ENCODE measurements around the gene DNAL1. TPM values are rescaled to one million over a fixed set of nuclear protein-coding genes. Genes with fewer than 3 reads are reported as not detected.

Gene DNAL1
- total and polyA plus RNA-seq, 2 of the 4 experiments (the other 2 are of a cell fraction), result 4.5 to 5.4 TPM

DNA sequence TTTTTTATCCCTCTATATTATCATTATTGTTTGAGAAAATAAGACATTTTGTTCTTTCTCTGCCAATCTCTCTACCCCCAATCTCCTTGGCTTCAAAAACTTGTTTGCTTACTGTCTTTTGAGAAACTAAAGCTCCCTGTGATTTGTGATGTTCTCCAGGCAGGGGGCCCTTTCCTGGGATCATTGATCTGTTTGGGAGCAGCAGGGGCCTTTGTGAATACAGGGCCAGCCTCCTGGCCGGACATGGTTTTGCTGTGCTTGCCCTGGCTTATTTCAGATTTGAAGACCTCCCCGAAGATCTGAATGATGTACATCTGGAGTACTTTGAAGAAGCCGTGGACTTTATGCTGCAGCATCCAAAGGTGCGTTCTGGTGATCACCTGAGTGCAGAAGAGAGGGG lies 28.0 kb upstream of the DNAL1 start:
- Histone ChIP-seq H3K79me1 (ENCODE audit: low read depth in 1 of 2, low read length in 2 of 2) (no peaks in the 10 kb centered on the region), H2BK15ac (ENCODE audit: low read depth, low read length) (no peak overlapping the region), H4K20me1 (ENCODE audit: insufficient read depth, low read length) (no peaks in the 10 kb centered on the region), H3K4me2 (ENCODE audit: low read depth, low read length) (no peak overlapping the region), H2AK9ac (replicated peaks; ENCODE audit: low read depth, low read length, poor library complexity) (no peak overlapping the region), H3K56ac (ENCODE audit: extremely low read depth, insufficient read depth, low read length) (no peak overlapping the region), H3K27me3 (ENCODE audit: control insufficient read depth, insufficient read depth, low read length) (peaks cover 11% of the 10 kb centered on the region), H3K14ac (replicated peaks; ENCODE audit: low read depth, low read length) (no peak overlapping the region), H3K9ac (ENCODE audit: low read depth, low read length) (no peak overlapping the region), H4K8ac (ENCODE audit: low read depth in 2 of 2, low read length in 2 of 2) (no peak overlapping the region), H3K4ac (ENCODE audit: low read depth, low read length) (no peak overlapping the region), H4K91ac (ENCODE audit: insufficient read depth, low read depth, low read length) (no peak overlapping the region), H2BK20ac (ENCODE audit: low read depth, low read length) (no peak overlapping the region), H2BK5ac (ENCODE audit: low read depth, low read length, poor library complexity, severe bottlenecking) (no peak overlapping the region), H3K23ac (ENCODE audit: low read depth, low read length) (no peak overlapping the region), H3K9me3 (ENCODE audit: control insufficient read depth, insufficient read depth, low read length) (no peaks in the 10 kb centered on the region), H3K36me3 (ENCODE audit: control insufficient read depth, insufficient read depth, low read length) (no peaks in the 10 kb centered on the region), H3K9me1 (ENCODE audit: insufficient read depth, low read length) (no peaks in the 10 kb centered on the region), H2BK120ac (ENCODE audit: low read depth, low read length) (no peak overlapping the region), H4K5ac (ENCODE audit: low read depth, low read length) (no peak overlapping the region), H3K18ac (ENCODE audit: low read depth, low read length) (no peak overlapping the region), H2AK5ac (ENCODE audit: low read depth, low read length) (no peak overlapping the region), H3K27ac (ENCODE audit: insufficient read depth, low read length) (no peak overlapping the region), H3K4me3 (ENCODE audit: insufficient read depth, low read depth, low read length) (no peak overlapping the region), H2AFZ (replicated peaks; ENCODE audit: low read length, poor library complexity) (no peak overlapping the region), H3K4me1 (ENCODE audit: control insufficient read depth, insufficient read depth, low read length) (no peaks in the 10 kb centered on the region)
- dilution Hi-C loops (cut with HindIII; ENCODE audit: low sequenced_read_pairs, unreplicated experiment), result no loop called here
- DNase-seq (no peak), ATAC-seq (ENCODE audit: low read depth) (no peak)
- intact Hi-C loops (cut with micrococcal nuclease), result no loop called here
- ChIA-PET POLR2A (ENCODE audit: unreplicated experiment) (no interaction called here), CTCF (no interaction called here)
- TF ChIP-seq, protein P1, sequence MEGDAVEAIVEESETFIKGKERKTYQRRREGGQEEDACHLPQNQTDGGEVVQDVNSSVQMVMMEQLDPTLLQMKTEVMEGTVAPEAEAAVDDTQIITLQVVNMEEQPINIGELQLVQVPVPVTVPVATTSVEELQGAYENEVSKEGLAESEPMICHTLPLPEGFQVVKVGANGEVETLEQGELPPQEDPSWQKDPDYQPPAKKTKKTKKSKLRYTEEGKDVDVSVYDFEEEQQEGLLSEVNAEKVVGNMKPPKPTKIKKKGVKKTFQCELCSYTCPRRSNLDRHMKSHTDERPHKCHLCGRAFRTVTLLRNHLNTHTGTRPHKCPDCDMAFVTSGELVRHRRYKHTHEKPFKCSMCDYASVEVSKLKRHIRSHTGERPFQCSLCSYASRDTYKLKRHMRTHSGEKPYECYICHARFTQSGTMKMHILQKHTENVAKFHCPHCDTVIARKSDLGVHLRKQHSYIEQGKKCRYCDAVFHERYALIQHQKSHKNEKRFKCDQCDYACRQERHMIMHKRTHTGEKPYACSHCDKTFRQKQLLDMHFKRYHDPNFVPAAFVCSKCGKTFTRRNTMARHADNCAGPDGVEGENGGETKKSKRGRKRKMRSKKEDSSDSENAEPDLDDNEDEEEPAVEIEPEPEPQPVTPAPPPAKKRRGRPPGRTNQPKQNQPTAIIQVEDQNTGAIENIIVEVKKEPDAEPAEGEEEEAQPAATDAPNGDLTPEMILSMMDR (conservative IDR thresholded peaks at IDR 0.05; ENCODE audit: low read depth, low read length), result no peak
- TF ChIP-seq BHLHE40 (IDR thresholded peaks at IDR 0.05; ENCODE audit: low read depth, low read length) (no peak), RFX5 (IDR thresholded peaks at IDR 0.05; ENCODE audit: low read depth, low read length) (no peak), MAFK (IDR thresholded peaks at IDR 0.05; ENCODE audit: low read depth, low read length) (no peak), POLR2A (IDR thresholded peaks at IDR 0.05; ENCODE audit: low read depth, low read length) (no peak), MAZ (IDR thresholded peaks at IDR 0.05; ENCODE audit: borderline replicate concordance, low read depth, low read length) (no peak), CHD1 (IDR thresholded peaks at IDR 0.05; ENCODE audit: low read depth, low read length) (no peak), SMC3 (IDR thresholded peaks at IDR 0.05; ENCODE audit: low read depth, low read length) (no peak), RAD21 (IDR thresholded peaks at IDR 0.05; ENCODE audit: low read length) (no peak), NFE2L2 (IDR thresholded peaks at IDR 0.05; ENCODE audit: low read depth, low read length) (no peak), CEBPB (IDR thresholded peaks at IDR 0.05; ENCODE audit: low read depth, low read length) (no peak), RCOR1 (IDR thresholded peaks at IDR 0.05; ENCODE audit: insufficient replicate concordance, low read length) (no peak), FOS (IDR thresholded peaks at IDR 0.05; ENCODE audit: low read depth, low read length) (no peak)
- TF ChIP-seq, protein P2, sequence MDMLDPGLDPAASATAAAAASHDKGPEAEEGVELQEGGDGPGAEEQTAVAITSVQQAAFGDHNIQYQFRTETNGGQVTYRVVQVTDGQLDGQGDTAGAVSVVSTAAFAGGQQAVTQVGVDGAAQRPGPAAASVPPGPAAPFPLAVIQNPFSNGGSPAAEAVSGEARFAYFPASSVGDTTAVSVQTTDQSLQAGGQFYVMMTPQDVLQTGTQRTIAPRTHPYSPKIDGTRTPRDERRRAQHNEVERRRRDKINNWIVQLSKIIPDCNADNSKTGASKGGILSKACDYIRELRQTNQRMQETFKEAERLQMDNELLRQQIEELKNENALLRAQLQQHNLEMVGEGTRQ (IDR thresholded peaks at IDR 0.05; ENCODE audit: low read depth, low read length), result no peak
- TF ChIP-seq, protein P3, sequence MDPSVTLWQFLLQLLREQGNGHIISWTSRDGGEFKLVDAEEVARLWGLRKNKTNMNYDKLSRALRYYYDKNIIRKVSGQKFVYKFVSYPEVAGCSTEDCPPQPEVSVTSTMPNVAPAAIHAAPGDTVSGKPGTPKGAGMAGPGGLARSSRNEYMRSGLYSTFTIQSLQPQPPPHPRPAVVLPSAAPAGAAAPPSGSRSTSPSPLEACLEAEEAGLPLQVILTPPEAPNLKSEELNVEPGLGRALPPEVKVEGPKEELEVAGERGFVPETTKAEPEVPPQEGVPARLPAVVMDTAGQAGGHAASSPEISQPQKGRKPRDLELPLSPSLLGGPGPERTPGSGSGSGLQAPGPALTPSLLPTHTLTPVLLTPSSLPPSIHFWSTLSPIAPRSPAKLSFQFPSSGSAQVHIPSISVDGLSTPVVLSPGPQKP (IDR thresholded peaks at IDR 0.05; ENCODE audit: borderline replicate concordance, low read depth, low read length), result no peak
- BruUV-seq (replicated peaks), result no TSS peak
- WGBS, 2 experiments (ENCODE audit: extremely low coverage in 2 of 2, insufficient read length in 1 of 2), result 41% methylated on average over 4 of the region's 4 CpGs; no CpG with 5 or more reads in 1 of the 2 experiments
- in situ Hi-C loops (cut with MboI; ENCODE audit: low sequenced_read_pairs), result no loop called here

Measured in IMR-90 (cell line).